OCI-LY3 (cell line): ENCODE results near the gene NRXN2.

ENCODE experiments used
- CTCF ChIP-seq: fragments of 200-600, 300-600 bp; sonication (generic); IDR thresholded peaks from 2 replicates; pipeline ENCODE4 v1.5.1; 2014; ENCODE audit warnings: antibody characterized with exemption, low read length, low read depth
- EZH2phosphoT487 ChIP-seq: fragments of 200-600 bp; shearing (Covaris generic); IDR thresholded peaks from 2 replicates; pipeline ENCODE4 v1.6.1; 2018; ENCODE audit warnings: antibody characterized with exemption, mixed run types, low read depth

- no peak for TF ChIP-seq CTCF
- TF ChIP-seq EZH2phosphoT487, result no peak
Measured at GRCh38 chr11:64558065-64558745, 164.8 kb downstream of the NRXN2 start.
